ENCODE results near the gene STAC3.
A peak's percentile ranks its signal among the peaks of the same experiment; 100 is the strongest.

STAC3 gene

GRCh38 chr12:57254506-57255280 lies 3.7 kb upstream of the STAC3 start:
- DNase-seq (ENCODE audit: low spot score) = no peak

GRCh38 chr12:57250541-57250940 lies 446 bp downstream of the STAC3 start:
- no peak for DNase-seq (ENCODE audit: low spot score)

- no peak for DNase-seq (ENCODE audit: low spot score)
Measured at GRCh38 chr12:57248934-57249742, 1.8 kb downstream of the STAC3 start.

GRCh38 chr12:57247041-57247440 lies 3.9 kb downstream of the STAC3 start:
- DNase-seq (ENCODE audit: low spot score) = no peak

- no peak for DNase-seq (ENCODE audit: low spot score)
Measured at GRCh38 chr12:57244312-57244696, 6.7 kb downstream of the STAC3 start.

GRCh38 chr12:57243521-57244311 lies 7.3 kb downstream of the STAC3 start:
- DNase-seq (ENCODE audit: low spot score) = peak; percentile 86

GRCh38 chr12:57242691-57243454 lies 8.1 kb downstream of the STAC3 start:
- DNase-seq (ENCODE audit: low spot score) = peak; percentile 57

GRCh38 chr12:57242329-57242690 lies 8.7 kb downstream of the STAC3 start:
- no peak for DNase-seq (ENCODE audit: low spot score)

- DNase-seq (ENCODE audit: low spot score) = no peak
Measured at GRCh38 chr12:57241402-57242310, 9.3 kb downstream of the STAC3 start.

GRCh38 chr12:57240926-57241401 lies 10.0 kb downstream of the STAC3 start:
- no peak for DNase-seq (ENCODE audit: low spot score)

GRCh38 chr12:57240066-57240921 lies 10.7 kb downstream of the STAC3 start:
- DNase-seq (ENCODE audit: low spot score) = no peak

GRCh38 chr12:57239587-57240065 lies 11.4 kb downstream of the STAC3 start:
- DNase-seq (ENCODE audit: low spot score) = no peak

GRCh38 chr12:57238854-57239554 lies 12.0 kb downstream of the STAC3 start:
- DNase-seq (ENCODE audit: low spot score) = peak; percentile 84

- no peak for DNase-seq (ENCODE audit: low spot score)
Measured at GRCh38 chr12:57237932-57238853, 12.8 kb downstream of the STAC3 start.

- DNase-seq (ENCODE audit: low spot score) = no peak
Measured at GRCh38 chr12:57237596-57237931, 13.4 kb downstream of the STAC3 start.

- no peak for DNase-seq (ENCODE audit: low spot score)
Measured at GRCh38 chr12:57236925-57237595, 13.9 kb downstream of the STAC3 start.

GRCh38 chr12:57236201-57236924 lies 14.6 kb downstream of the STAC3 start:
- DNase-seq (ENCODE audit: low spot score) = no peak

All from COLO829 (cell line).